Measurements from ENCODE around the gene ESPNL.

ESPNL gene

GRCh38 chr2:238152771-238153688 is 52.9 kb downstream of the ESPNL start:
- DNase-seq (ENCODE audit: low spot score) (no peak), ATAC-seq (ENCODE audit: low read depth) (no peak)
- Histone ChIP-seq H3K27ac (ENCODE audit: poor library complexity, severe bottlenecking) (no peak overlapping the region), H3K36me3 (ENCODE audit: low read depth) (no peaks in the 10 kb centered on the region), H3K27me3 (ENCODE audit: insufficient read depth, poor library complexity, severe bottlenecking) (no peaks in the 10 kb centered on the region), H3K4me1 (ENCODE audit: insufficient read depth, poor library complexity, severe bottlenecking) (no peaks in the 10 kb centered on the region), H3K4me3 (ENCODE audit: severe bottlenecking) (no peak overlapping the region), H3K9me3 (ENCODE audit: severe bottlenecking) (no peaks in the 10 kb centered on the region)
- TF ChIP-seq CTCF (IDR thresholded peaks at IDR 0.05; ENCODE audit: poor library complexity, severe bottlenecking), result no peak

- no peak for ATAC-seq (ENCODE audit: low read depth)
- DNase-seq (ENCODE audit: low spot score), result no peak
- Histone ChIP-seq H3K27me3 (ENCODE audit: insufficient read depth, poor library complexity, severe bottlenecking) (no peaks in the 10 kb centered on the region), H3K4me1 (ENCODE audit: insufficient read depth, poor library complexity, severe bottlenecking) (peaks cover 2% of the 10 kb centered on the region), H3K4me3 (ENCODE audit: severe bottlenecking) (no peak overlapping the region), H3K9me3 (ENCODE audit: severe bottlenecking) (no peaks in the 10 kb centered on the region), H3K27ac (ENCODE audit: poor library complexity, severe bottlenecking) (no peak overlapping the region), H3K36me3 (ENCODE audit: low read depth) (no peaks in the 10 kb centered on the region)
- no peak for TF ChIP-seq CTCF (IDR thresholded peaks at IDR 0.05; ENCODE audit: poor library complexity, severe bottlenecking)
Measured at GRCh38 chr2:238154570-238154969, 54.4 kb downstream of the ESPNL start.

- Histone ChIP-seq H3K9me3 (ENCODE audit: severe bottlenecking) (no peaks in the 10 kb centered on the region), H3K36me3 (ENCODE audit: low read depth) (no peaks in the 10 kb centered on the region), H3K27ac (ENCODE audit: poor library complexity, severe bottlenecking) (no peak overlapping the region), H3K4me3 (ENCODE audit: severe bottlenecking) (no peak overlapping the region), H3K27me3 (ENCODE audit: insufficient read depth, poor library complexity, severe bottlenecking) (no peaks in the 10 kb centered on the region), H3K4me1 (ENCODE audit: insufficient read depth, poor library complexity, severe bottlenecking) (peaks cover 3% of the 10 kb centered on the region)
- TF ChIP-seq CTCF (IDR thresholded peaks at IDR 0.05; ENCODE audit: poor library complexity, severe bottlenecking), result no peak
- ATAC-seq (ENCODE audit: low read depth), result no peak
- DNase-seq (ENCODE audit: low spot score), result no peak
Measured at GRCh38 chr2:238155051-238155760, 55.1 kb downstream of the ESPNL start.

GRCh38 chr2:238155761-238156694 is 55.9 kb downstream of the ESPNL start:
- no peak overlapping the region for H3K4me3 ChIP-seq (ENCODE audit: severe bottlenecking)
- H3K27me3 ChIP-seq (ENCODE audit: insufficient read depth, poor library complexity, severe bottlenecking), result no peaks in the 10 kb centered on the region
- no peak for TF ChIP-seq CTCF (IDR thresholded peaks at IDR 0.05; ENCODE audit: poor library complexity, severe bottlenecking)
- H3K36me3 ChIP-seq (ENCODE audit: low read depth), result no peaks in the 10 kb centered on the region
- H3K27ac ChIP-seq (ENCODE audit: poor library complexity, severe bottlenecking), result no peak overlapping the region
- no peaks in the 10 kb centered on the region for H3K9me3 ChIP-seq (ENCODE audit: severe bottlenecking)
- H3K4me1 ChIP-seq (ENCODE audit: insufficient read depth, poor library complexity, severe bottlenecking), result peaks cover 3% of the 10 kb centered on the region
- ATAC-seq (ENCODE audit: low read depth), result no peak
- DNase-seq (ENCODE audit: low spot score), result no peak
